Measurements from ENCODE around the gene INPP5A.

INPP5A gene

GRCh38 chr10:132746801-132747625 lies 209.4 kb downstream of the INPP5A start:
- H3K36me3 ChIP-seq (ENCODE audit: control insufficient read depth, insufficient read depth, low read length), result no peaks in the 10 kb centered on the region

GRCh38 chr10:132748135-132748534 lies 210.5 kb downstream of the INPP5A start:
- H3K4me1 ChIP-seq (ENCODE audit: control insufficient read depth, insufficient read depth, low read length), result no peaks in the 10 kb centered on the region
- H3K36me3 ChIP-seq (ENCODE audit: control insufficient read depth, insufficient read depth, low read length), result no peaks in the 10 kb centered on the region
- H3K27me3 ChIP-seq (ENCODE audit: control insufficient read depth, insufficient read depth, low read length), result no peaks in the 10 kb centered on the region
- H3K4me3 ChIP-seq (ENCODE audit: low read depth, low read length), result no peak overlapping the region
- H3K9me3 ChIP-seq (ENCODE audit: control insufficient read depth, insufficient read depth, low read length), result no peaks in the 10 kb centered on the region
- H3K9ac ChIP-seq (ENCODE audit: low read depth, low read length), result no peak overlapping the region

More at GRCh38 chr10:132746801-132747625, 209.4 kb downstream of the INPP5A start:
- no peak overlapping the region for H3K9ac ChIP-seq (ENCODE audit: low read depth, low read length)
- H3K27me3 ChIP-seq (ENCODE audit: control insufficient read depth, insufficient read depth, low read length), result no peaks in the 10 kb centered on the region
- no peaks in the 10 kb centered on the region for H3K4me1 ChIP-seq (ENCODE audit: control insufficient read depth, insufficient read depth, low read length)
- no peaks in the 10 kb centered on the region for H3K9me3 ChIP-seq (ENCODE audit: control insufficient read depth, insufficient read depth, low read length)
- no peak overlapping the region for H3K4me3 ChIP-seq (ENCODE audit: low read depth, low read length)

- H3K36me3 ChIP-seq (ENCODE audit: control insufficient read depth, insufficient read depth, low read length), result no peaks in the 10 kb centered on the region
- no peak overlapping the region for H3K9ac ChIP-seq (ENCODE audit: low read depth, low read length)
- no peaks in the 10 kb centered on the region for H3K9me3 ChIP-seq (ENCODE audit: control insufficient read depth, insufficient read depth, low read length)
- H3K4me3 ChIP-seq (ENCODE audit: low read depth, low read length), result no peak overlapping the region
- no peaks in the 10 kb centered on the region for H3K4me1 ChIP-seq (ENCODE audit: control insufficient read depth, insufficient read depth, low read length)
- no peaks in the 10 kb centered on the region for H3K27me3 ChIP-seq (ENCODE audit: control insufficient read depth, insufficient read depth, low read length)
Measured at GRCh38 chr10:132748545-132749370, 211.2 kb downstream of the INPP5A start.

- Histone ChIP-seq H3K9me3 (ENCODE audit: control insufficient read depth, insufficient read depth, low read length) (no peaks in the 10 kb centered on the region), H3K4me1 (ENCODE audit: control insufficient read depth, insufficient read depth, low read length) (no peaks in the 10 kb centered on the region), H3K27me3 (ENCODE audit: control insufficient read depth, insufficient read depth, low read length) (no peaks in the 10 kb centered on the region), H3K9ac (ENCODE audit: low read depth, low read length) (no peak overlapping the region), H3K36me3 (ENCODE audit: control insufficient read depth, insufficient read depth, low read length) (no peaks in the 10 kb centered on the region), H3K4me3 (ENCODE audit: low read depth, low read length) (no peak overlapping the region)
Measured at GRCh38 chr10:132749371-132749795, 211.8 kb downstream of the INPP5A start.

- Histone ChIP-seq H3K9me3 (ENCODE audit: control insufficient read depth, insufficient read depth, low read length) (no peaks in the 10 kb centered on the region), H3K4me1 (ENCODE audit: control insufficient read depth, insufficient read depth, low read length) (no peaks in the 10 kb centered on the region), H3K4me3 (ENCODE audit: low read depth, low read length) (no peak overlapping the region), H3K9ac (ENCODE audit: low read depth, low read length) (no peak overlapping the region), H3K36me3 (ENCODE audit: control insufficient read depth, insufficient read depth, low read length) (peaks cover 3% of the 10 kb centered on the region), H3K27me3 (ENCODE audit: control insufficient read depth, insufficient read depth, low read length) (no peaks in the 10 kb centered on the region)
Measured at GRCh38 chr10:132750936-132751335, 213.3 kb downstream of the INPP5A start.

GRCh38 chr10:132752378-132752777 lies 214.8 kb downstream of the INPP5A start:
- H3K9ac ChIP-seq (ENCODE audit: low read depth, low read length), result no peak overlapping the region
- H3K27me3 ChIP-seq (ENCODE audit: control insufficient read depth, insufficient read depth, low read length), result no peaks in the 10 kb centered on the region
- H3K9me3 ChIP-seq (ENCODE audit: control insufficient read depth, insufficient read depth, low read length), result no peaks in the 10 kb centered on the region
- peaks cover 5% of the 10 kb centered on the region for H3K36me3 ChIP-seq (ENCODE audit: control insufficient read depth, insufficient read depth, low read length)
- H3K4me3 ChIP-seq (ENCODE audit: low read depth, low read length), result no peak overlapping the region
- no peaks in the 10 kb centered on the region for H3K4me1 ChIP-seq (ENCODE audit: control insufficient read depth, insufficient read depth, low read length)

GRCh38 chr10:132752961-132753360 lies 215.4 kb downstream of the INPP5A start:
- H3K9me3 ChIP-seq (ENCODE audit: control insufficient read depth, insufficient read depth, low read length), result no peaks in the 10 kb centered on the region
- no peaks in the 10 kb centered on the region for H3K4me1 ChIP-seq (ENCODE audit: control insufficient read depth, insufficient read depth, low read length)
- H3K27me3 ChIP-seq (ENCODE audit: control insufficient read depth, insufficient read depth, low read length), result no peaks in the 10 kb centered on the region
- H3K4me3 ChIP-seq (ENCODE audit: low read depth, low read length), result no peak overlapping the region
- no peak overlapping the region for H3K9ac ChIP-seq (ENCODE audit: low read depth, low read length)
- peaks cover 5% of the 10 kb centered on the region for H3K36me3 ChIP-seq (ENCODE audit: control insufficient read depth, insufficient read depth, low read length)

- H3K4me3 ChIP-seq (ENCODE audit: low read depth, low read length), result no peak overlapping the region
- peaks cover 5% of the 10 kb centered on the region for H3K36me3 ChIP-seq (ENCODE audit: control insufficient read depth, insufficient read depth, low read length)
- no peak overlapping the region for H3K9ac ChIP-seq (ENCODE audit: low read depth, low read length)
- no peaks in the 10 kb centered on the region for H3K27me3 ChIP-seq (ENCODE audit: control insufficient read depth, insufficient read depth, low read length)
- no peaks in the 10 kb centered on the region for H3K4me1 ChIP-seq (ENCODE audit: control insufficient read depth, insufficient read depth, low read length)
- H3K9me3 ChIP-seq (ENCODE audit: control insufficient read depth, insufficient read depth, low read length), result no peaks in the 10 kb centered on the region
Measured at GRCh38 chr10:132753596-132753995, 216.0 kb downstream of the INPP5A start.

- Histone ChIP-seq H3K36me3 (ENCODE audit: control insufficient read depth, insufficient read depth, low read length) (peaks cover 5% of the 10 kb centered on the region), H3K4me3 (ENCODE audit: low read depth, low read length) (no peak overlapping the region)
Measured at GRCh38 chr10:132754071-132754470, 216.5 kb downstream of the INPP5A start.

GRCh38 chr10:132755166-132755711 lies 217.7 kb downstream of the INPP5A start:
- Histone ChIP-seq H3K27me3 (ENCODE audit: control insufficient read depth, insufficient read depth, low read length) (no peaks in the 10 kb centered on the region), H3K9me3 (ENCODE audit: control insufficient read depth, insufficient read depth, low read length) (no peaks in the 10 kb centered on the region), H3K36me3 (ENCODE audit: control insufficient read depth, insufficient read depth, low read length) (peaks cover 5% of the 10 kb centered on the region), H3K4me3 (ENCODE audit: low read depth, low read length) (no peak overlapping the region), H3K9ac (ENCODE audit: low read depth, low read length) (no peak overlapping the region), H3K4me1 (ENCODE audit: control insufficient read depth, insufficient read depth, low read length) (no peaks in the 10 kb centered on the region)

More at GRCh38 chr10:132754071-132754470, 216.5 kb downstream of the INPP5A start:
- Histone ChIP-seq H3K9ac (ENCODE audit: low read depth, low read length) (no peak overlapping the region), H3K27me3 (ENCODE audit: control insufficient read depth, insufficient read depth, low read length) (no peaks in the 10 kb centered on the region), H3K4me1 (ENCODE audit: control insufficient read depth, insufficient read depth, low read length) (no peaks in the 10 kb centered on the region), H3K9me3 (ENCODE audit: control insufficient read depth, insufficient read depth, low read length) (no peaks in the 10 kb centered on the region)

- Histone ChIP-seq H3K4me3 (ENCODE audit: low read depth, low read length) (no peak overlapping the region), H3K27me3 (ENCODE audit: control insufficient read depth, insufficient read depth, low read length) (no peaks in the 10 kb centered on the region), H3K36me3 (ENCODE audit: control insufficient read depth, insufficient read depth, low read length) (peaks cover 5% of the 10 kb centered on the region), H3K4me1 (ENCODE audit: control insufficient read depth, insufficient read depth, low read length) (no peaks in the 10 kb centered on the region), H3K9me3 (ENCODE audit: control insufficient read depth, insufficient read depth, low read length) (no peaks in the 10 kb centered on the region), H3K9ac (ENCODE audit: low read depth, low read length) (no peak overlapping the region)
Measured at GRCh38 chr10:132756591-132756990, 219.0 kb downstream of the INPP5A start.

All from iPS-15b (cell line).